Retinal pigment epithelial cell (primary cell): Measurements from ENCODE around the gene LRRC3B.
"Not testable (repeated sequence)": the region's sequence is repeated elsewhere in the genome, so short reads cannot be mapped to it uniquely, and the experiment has no call there.

Source experiments
- DNase-seq: peaks from one replicate; pipeline ENCODE4 v3.0.0-alpha.2; 2010; ENCODE audit warnings: low read depth
- H3K4me3 ChIP-seq: 2 replicates; pipeline ENCODE4 v1.5.1; 2011; ENCODE audit warnings: mild to moderate bottlenecking, low read length, control low read depth, moderate library complexity
- TF ChIP-seq, protein P1 (sequence below): conservative IDR thresholded peaks from 2 replicates; pipeline ENCODE4 v1.5.1; 2011; ENCODE audit warnings: low read depth, low read length, control low read depth, inconsistent platforms

The LRRC3B gene

DNA sequence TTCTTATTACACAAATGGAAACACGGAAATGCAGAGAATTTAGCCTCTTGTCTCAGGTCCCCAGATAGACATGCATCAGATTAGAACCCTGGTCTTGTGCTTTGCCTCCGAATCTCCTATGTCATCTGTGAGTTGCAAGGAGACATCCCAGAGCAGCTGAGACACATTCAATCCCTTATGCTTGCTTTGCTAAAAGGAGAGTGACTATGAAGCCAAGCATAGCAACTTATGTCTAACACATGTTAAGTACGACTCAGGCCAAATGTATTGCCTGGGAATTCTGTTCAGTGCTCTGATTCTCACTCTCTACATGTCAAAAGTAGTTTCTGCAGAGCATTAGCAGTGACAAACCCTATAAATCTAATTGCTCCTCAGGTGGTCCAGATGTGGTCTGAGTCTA lies 30.6 kb upstream of the LRRC3B start:
- no peak for DNase-seq
- TF ChIP-seq, protein P1, sequence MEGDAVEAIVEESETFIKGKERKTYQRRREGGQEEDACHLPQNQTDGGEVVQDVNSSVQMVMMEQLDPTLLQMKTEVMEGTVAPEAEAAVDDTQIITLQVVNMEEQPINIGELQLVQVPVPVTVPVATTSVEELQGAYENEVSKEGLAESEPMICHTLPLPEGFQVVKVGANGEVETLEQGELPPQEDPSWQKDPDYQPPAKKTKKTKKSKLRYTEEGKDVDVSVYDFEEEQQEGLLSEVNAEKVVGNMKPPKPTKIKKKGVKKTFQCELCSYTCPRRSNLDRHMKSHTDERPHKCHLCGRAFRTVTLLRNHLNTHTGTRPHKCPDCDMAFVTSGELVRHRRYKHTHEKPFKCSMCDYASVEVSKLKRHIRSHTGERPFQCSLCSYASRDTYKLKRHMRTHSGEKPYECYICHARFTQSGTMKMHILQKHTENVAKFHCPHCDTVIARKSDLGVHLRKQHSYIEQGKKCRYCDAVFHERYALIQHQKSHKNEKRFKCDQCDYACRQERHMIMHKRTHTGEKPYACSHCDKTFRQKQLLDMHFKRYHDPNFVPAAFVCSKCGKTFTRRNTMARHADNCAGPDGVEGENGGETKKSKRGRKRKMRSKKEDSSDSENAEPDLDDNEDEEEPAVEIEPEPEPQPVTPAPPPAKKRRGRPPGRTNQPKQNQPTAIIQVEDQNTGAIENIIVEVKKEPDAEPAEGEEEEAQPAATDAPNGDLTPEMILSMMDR = no peak
- no peak overlapping the region for H3K4me3 ChIP-seq

DNA sequence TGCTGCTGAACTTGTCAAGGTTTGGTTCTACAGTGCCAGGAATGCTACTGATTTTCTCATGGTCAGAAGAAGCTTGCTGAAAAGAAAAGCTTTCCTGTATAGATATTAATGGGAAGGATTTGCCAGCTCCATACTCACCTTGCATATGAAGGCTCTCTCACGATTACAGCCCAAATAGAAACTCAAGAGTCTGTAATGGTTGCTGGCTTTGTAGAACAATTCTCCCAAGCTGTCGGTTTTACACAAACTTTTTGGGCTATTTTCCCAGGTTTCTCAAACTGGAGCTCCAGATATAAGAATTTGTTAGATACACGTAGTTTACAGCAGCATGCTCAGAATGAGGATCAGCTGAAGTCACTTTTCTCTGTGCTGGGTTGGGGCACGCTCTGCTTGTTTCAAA lies 30.1 kb upstream of the LRRC3B start:
- H3K4me3 ChIP-seq = no peak overlapping the region
- DNase-seq = no peak
- TF ChIP-seq, protein P1 = no peak

- no peak for DNase-seq
- no peak overlapping the region for H3K4me3 ChIP-seq
- TF ChIP-seq, protein P1 = no peak
Observed at GRCh38 chr3:26596335-26596734, 26.2 kb upstream of the LRRC3B start.

DNA sequence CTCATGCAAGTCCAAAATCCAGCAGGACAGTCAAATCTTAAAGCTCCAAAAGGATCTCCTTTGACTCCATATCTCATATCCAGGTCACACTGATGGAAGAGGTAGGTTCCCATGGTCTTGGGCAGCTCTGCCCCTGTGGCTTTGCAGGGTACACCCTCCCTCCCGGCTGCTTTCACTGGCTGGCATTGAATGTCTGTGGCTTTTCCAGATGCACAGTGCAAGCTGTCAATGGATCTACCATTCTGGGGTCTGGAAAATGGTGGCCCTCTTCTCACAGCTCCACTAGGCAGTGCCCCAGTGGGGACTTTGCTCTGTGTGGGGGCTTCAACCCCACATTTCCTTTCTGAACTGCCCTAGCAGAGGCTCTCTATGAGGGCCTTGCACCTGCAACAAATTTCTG lies 19.3 kb upstream of the LRRC3B start:
- not testable (repeated sequence) for H3K4me3 ChIP-seq, DNase-seq

GRCh38 chr3:26603771-26604170 lies 18.8 kb upstream of the LRRC3B start:
- DNase-seq, H3K4me3 ChIP-seq: not testable (repeated sequence)

DNA sequence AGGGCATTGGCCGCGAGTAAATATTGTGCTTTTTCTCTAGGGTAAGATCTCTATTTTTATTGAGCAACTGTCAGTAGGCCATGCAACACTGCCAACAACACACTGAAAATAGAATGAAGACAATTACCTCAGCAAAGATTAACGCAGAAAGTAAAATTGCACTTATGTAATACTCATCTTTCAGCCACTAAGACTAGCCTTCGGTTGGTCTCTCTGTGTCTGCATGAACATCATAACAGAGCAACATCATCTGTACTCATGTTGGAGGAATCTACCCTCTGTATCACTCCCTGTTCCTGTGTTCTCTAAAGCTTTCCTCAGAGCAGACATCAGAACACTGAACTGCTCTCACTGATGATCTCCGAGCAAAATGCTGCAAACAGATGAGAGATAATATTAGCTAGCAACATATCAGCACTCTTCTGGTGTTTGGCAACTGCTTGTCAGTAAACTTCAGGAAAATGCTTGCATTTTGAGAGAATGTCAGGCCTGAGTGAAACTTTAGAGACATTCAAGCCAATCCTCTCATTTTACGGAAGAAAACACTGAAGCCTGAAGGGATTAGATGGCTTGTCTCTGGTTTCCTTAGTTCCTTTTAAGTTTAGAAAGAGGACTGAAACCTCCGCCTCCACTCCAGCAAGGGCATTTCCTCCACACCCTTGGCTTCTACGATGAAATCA lies 8.4 kb upstream of the LRRC3B start:
- TF ChIP-seq, protein P1 = no peak
- no peak overlapping the region for H3K4me3 ChIP-seq
- no peak for DNase-seq

- no peak overlapping the region for H3K4me3 ChIP-seq
- TF ChIP-seq, protein P1 = no peak
- DNase-seq = no peak
Observed at GRCh38 chr3:26621176-26621575, 1.4 kb upstream of the LRRC3B start.

GRCh38 chr3:26621906-26622620 lies 509 bp upstream of the LRRC3B start:
- TF ChIP-seq, protein P1 = no peak

More at GRCh38 chr3:26621906-26622620, 509 bp upstream of the LRRC3B start:
- H3K4me3 ChIP-seq = no peak overlapping the region
- DNase-seq = no peak
